Endodermal cell (in vitro differentiated cells): ENCODE data around the gene STX18. TPM values are rescaled to one million over a fixed set of nuclear protein-coding genes. Genes with fewer than 3 reads are reported as not detected.

ENCODE experiments used
- DNase-seq: peaks from one replicate; pipeline ENCODE4 v3.0.0-alpha.2; 2017
- H3K27ac ChIP-seq: 2 replicates; pipeline ENCODE4 v1.5.1; 2013; ENCODE audit warnings: mild to moderate bottlenecking, low read depth, low read length, moderate library complexity
- H3K27me3 ChIP-seq: 2 replicates; pipeline ENCODE4 v1.6.1; 2013; ENCODE audit warnings: mild to moderate bottlenecking, low read length, moderate library complexity; ENCODE audit not compliant: insufficient read depth, control insufficient read depth, poor library complexity, severe bottlenecking
- H3K36me3 ChIP-seq: 2 replicates; pipeline ENCODE4 v1.7.0; 2013; ENCODE audit warnings: mild to moderate bottlenecking, low read length, moderate library complexity; ENCODE audit not compliant: control insufficient read depth, insufficient read depth
- H3K4me1 ChIP-seq: one replicate; pipeline ENCODE4 v1.7.0; 2013; ENCODE audit warnings: low read length; ENCODE audit not compliant: control insufficient read depth, insufficient read depth
- H3K4me3 ChIP-seq: 2 replicates; pipeline ENCODE4 v1.5.1; 2013; ENCODE audit warnings: mild to moderate bottlenecking, low read length, moderate library complexity
- H3K9ac ChIP-seq: 2 replicates; pipeline ENCODE4 v1.6.1; 2013; ENCODE audit warnings: mild to moderate bottlenecking, low read length, moderate library complexity; ENCODE audit not compliant: poor library complexity, severe bottlenecking; ENCODE audit errors: extremely low read depth
- H3K9me3 ChIP-seq: 2 replicates; pipeline ENCODE4 v1.6.1; 2013; ENCODE audit warnings: mild to moderate bottlenecking, low read length, moderate library complexity; ENCODE audit not compliant: control insufficient read depth
- H3K27ac Mint-ChIP-seq: 2 replicates; pipeline ENCODE4 v1.8.0; 2020; ENCODE audit warnings: mixed read lengths
- H3K27me3 Mint-ChIP-seq: 2 replicates; pipeline ENCODE4 v1.8.0; 2021; ENCODE audit warnings: mild to moderate bottlenecking, mixed read lengths; ENCODE audit not compliant: insufficient read depth
- H3K36me3 Mint-ChIP-seq: 2 replicates; pipeline ENCODE4 v1.8.0; 2020; ENCODE audit warnings: low read depth, mixed read lengths
- H3K4me1 Mint-ChIP-seq: 2 replicates; pipeline ENCODE4 v1.8.0; 2020; ENCODE audit warnings: mixed read lengths
- H3K4me3 Mint-ChIP-seq: 2 replicates; pipeline ENCODE4 v1.8.0; 2020; ENCODE audit warnings: mild to moderate bottlenecking, moderate library complexity, mixed read lengths
- H3K9me3 Mint-ChIP-seq: 2 replicates; pipeline ENCODE4 v1.8.0; 2020; ENCODE audit warnings: mild to moderate bottlenecking, mixed read lengths
- CTCF ChIP-seq: fragments of 200-600 bp; sonication (generic); conservative IDR thresholded peaks from 2 replicates; pipeline ENCODE4 v1.5.0; 2021; ENCODE audit warnings: antibody characterized with exemption, mild to moderate bottlenecking
- WGBS, 2 experiments: methylation state at CpG; one replicate each; pipeline versions ENCODE4 v1.1.5 to v1.1.7; 2013; ENCODE audit warnings: missing lambda C conversion rate in 2 of 2, mixed read lengths in 1 of 2; ENCODE audit not compliant: insufficient coverage in 1 of 2, insufficient read length in 1 of 2; 5-methylcytosine and 5-hydroxymethylcytosine counted together
- total RNA-seq, 2 donors: library from RNA; stranded (reverse); fragmentation: NEBNext Ultra II Directional in 1 of 2; extraction: Animal tissue kit (Norgen Biotek cat#: 25700) in 1 of 2; gene quantifications; 2 replicates in 1 of 2; 3 replicates in 1 of 2; pipeline ENCODE4 v1.2.1, GENCODE V29; 2021

STX18 gene
- total RNA-seq, 2 donors from 2014 or later = 26.9 to 33.3 TPM

DNA sequence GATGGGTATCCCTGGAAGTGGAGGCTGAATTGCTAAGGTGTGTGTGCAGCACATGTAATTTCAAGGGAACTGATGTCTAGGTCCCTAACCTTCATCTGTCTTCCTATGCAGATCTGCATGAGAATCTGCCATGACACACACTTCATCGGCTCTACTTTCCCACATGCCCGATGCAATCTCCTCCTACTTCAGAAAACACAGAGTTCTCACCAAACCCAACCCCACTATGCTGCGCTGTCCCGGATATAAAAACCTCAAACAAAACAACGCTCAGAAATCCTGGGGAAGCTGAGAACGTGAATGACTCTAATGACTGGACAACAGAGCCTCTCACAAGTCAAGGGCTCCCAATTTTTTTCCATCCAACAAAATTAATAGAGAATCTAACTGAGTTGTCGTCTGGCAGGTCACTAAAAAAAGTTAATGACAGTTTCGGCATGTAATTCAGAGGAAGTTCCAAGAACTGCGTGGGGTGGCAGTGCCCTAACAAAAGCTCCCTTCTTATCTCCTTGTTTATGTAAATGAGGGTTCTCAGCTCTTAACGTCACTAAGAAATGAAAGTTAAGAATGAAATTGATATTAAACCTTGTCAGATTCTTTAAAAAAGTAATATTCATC, 39.0 kb downstream of the STX18 start:
- Histone ChIP-seq H3K9me3 (no peaks in the 10 kb centered on the region), H3K9ac (no peak overlapping the region), H3K27me3 (no peaks in the 10 kb centered on the region), H3K36me3 (no peaks in the 10 kb centered on the region), H3K27ac (no peak overlapping the region), H3K4me1 (peaks cover 5% of the 10 kb centered on the region), H3K4me3 (no peak overlapping the region)
- peaks cover 14% of the 10 kb centered on the region for H3K4me1 Mint-ChIP-seq
- H3K9me3 Mint-ChIP-seq = no peaks in the 10 kb centered on the region
- H3K27me3 Mint-ChIP-seq = no peaks in the 10 kb centered on the region
- 43 to 45% methylated on average over 3 to 9 of the region's 10 CpGs for WGBS, 2 experiments
- no peaks in the 10 kb centered on the region for H3K36me3 Mint-ChIP-seq
- no peak for DNase-seq
- H3K27ac Mint-ChIP-seq = no peak overlapping the region
- TF ChIP-seq CTCF = no peak
- H3K4me3 Mint-ChIP-seq = no peak overlapping the region

- Histone ChIP-seq H3K4me1 (peaks cover 5% of the 10 kb centered on the region), H3K9ac (no peak overlapping the region), H3K27me3 (no peaks in the 10 kb centered on the region), H3K27ac (no peak overlapping the region), H3K36me3 (no peaks in the 10 kb centered on the region), H3K4me3 (no peak overlapping the region), H3K9me3 (no peaks in the 10 kb centered on the region)
- WGBS, 2 experiments = 100% methylated on average over 1 of the region's 2 CpGs; no CpG with 5 or more reads in 1 of the 2 experiments
- Mint-ChIP-seq H3K9me3 (no peaks in the 10 kb centered on the region), H3K27ac (no peak overlapping the region), H3K36me3 (no peaks in the 10 kb centered on the region), H3K27me3 (no peaks in the 10 kb centered on the region), H3K4me3 (no peak overlapping the region), H3K4me1 (peaks cover 14% of the 10 kb centered on the region)
- TF ChIP-seq CTCF = no peak
- no peak for DNase-seq
Measured at GRCh38 chr4:4501679-4502078, 40.2 kb downstream of the STX18 start.

DNA sequence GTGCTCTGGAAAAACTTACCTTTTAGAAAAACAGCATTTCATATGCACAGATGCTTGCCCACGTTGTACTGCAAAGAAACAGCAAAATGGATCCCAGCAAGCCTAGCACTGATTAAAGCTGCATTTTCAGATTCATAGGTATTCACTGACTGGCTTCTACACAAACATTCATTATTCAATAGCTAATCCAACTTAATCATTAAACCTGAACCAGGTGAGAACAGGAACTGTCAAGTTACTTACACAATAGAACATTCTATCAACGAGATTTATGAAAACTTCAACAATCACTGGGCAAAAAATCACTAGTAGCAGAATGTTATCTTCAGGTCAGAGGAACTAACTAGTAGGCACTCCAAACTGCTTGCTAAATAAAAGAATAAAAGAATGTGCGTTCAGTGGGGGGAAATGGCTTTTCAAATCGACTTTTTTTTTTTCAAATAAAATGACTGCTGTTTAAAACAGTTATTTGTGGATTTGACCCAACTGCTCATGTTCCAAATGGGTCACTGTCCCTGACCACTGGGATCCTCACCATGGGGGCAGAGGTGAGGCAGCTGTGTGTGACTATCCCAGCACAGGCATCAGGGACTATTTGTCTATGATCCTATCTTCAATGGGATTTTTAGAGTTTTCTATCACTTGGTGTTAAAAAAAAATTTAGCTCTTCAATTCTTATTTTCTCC, 42.3 kb downstream of the STX18 start:
- Histone ChIP-seq H3K4me1 (peaks cover 5% of the 10 kb centered on the region), H3K9me3 (no peaks in the 10 kb centered on the region), H3K4me3 (no peak overlapping the region), H3K9ac (no peak overlapping the region), H3K27me3 (no peaks in the 10 kb centered on the region), H3K27ac (no peak overlapping the region), H3K36me3 (no peaks in the 10 kb centered on the region)
- Mint-ChIP-seq H3K27me3 (no peaks in the 10 kb centered on the region), H3K4me3 (no peak overlapping the region), H3K36me3 (no peaks in the 10 kb centered on the region), H3K4me1 (peaks cover 14% of the 10 kb centered on the region), H3K9me3 (no peaks in the 10 kb centered on the region), H3K27ac (no peak overlapping the region)
- WGBS, 2 experiments = 81 to 90% methylated on average over 3 to 4 of the region's 4 CpGs
- TF ChIP-seq CTCF = no peak
- no peak for DNase-seq
